Breast epithelium (tissue), 4 donors: ENCODE measurements around the gene AFMID. TPM values are rescaled to one million over a fixed set of nuclear protein-coding genes. Genes with fewer than 3 reads are reported as not detected.
"Not testable (repeated sequence)": the region's sequence is repeated elsewhere in the genome, so short reads cannot be mapped to it uniquely, and the experiment has no call there.

ENCODE experiments used
- DNase-seq, 2 donors: peaks; one replicate each; pipeline ENCODE4 v3.0.0-alpha.2; 2019; ENCODE audit warnings: low spot score in 2 of 2
- H3K27ac ChIP-seq, 2 donors: fragments of 200-600 bp; sonication (generic) in 1 of 2; one replicate each; pipeline ENCODE4 v1.5.1; 2016 to 2019; ENCODE audit warnings: mild to moderate bottlenecking in 1 of 2
- H3K27me3 ChIP-seq, 2 donors: fragments of 200-600 bp; sonication (generic) in 1 of 2; one replicate each; pipeline versions ENCODE4 v1.5.1 to v1.6.0; 2017 to 2019; ENCODE audit warnings: control low read depth in 1 of 2, mild to moderate bottlenecking in 1 of 2
- H3K36me3 ChIP-seq: fragments of 200-600 bp; one replicate; pipeline ENCODE4 v1.5.1; 2019
- H3K4me1 ChIP-seq, 2 donors: fragments of 200-600 bp; sonication (generic); one replicate each; pipeline ENCODE4 v1.5.1; 2016 to 2019; ENCODE audit warnings: control low read depth in 1 of 2
- H3K4me3 ChIP-seq, 3 donors: fragments of 200-600 bp; sonication (generic); 1 replicate in 2 of 3; 2 replicates in 1 of 3; pipeline ENCODE4 v1.5.1; 2016 to 2019; ENCODE audit warnings: mild to moderate bottlenecking in 3 of 3, moderate library complexity in 2 of 3
- H3K9me3 ChIP-seq, 2 donors: fragments of 200-600 bp; sonication (generic) in 1 of 2; one replicate each; pipeline ENCODE4 v1.5.1; 2016 to 2019; ENCODE audit warnings: control low read depth in 1 of 2
- POLR2A ChIP-seq: fragments of 450-650 bp; IDR thresholded peaks from one replicate; pipeline ENCODE4 v1.6.1; 2016; ENCODE audit warnings: antibody characterized with exemption, mild to moderate bottlenecking, moderate library complexity
- POLR2AphosphoS5 ChIP-seq, 3 donors: sonication (generic); formaldehyde crosslinking; IDR thresholded peaks; one replicate each; pipeline ENCODE4 v1.6.1; 2017; ENCODE audit warnings: antibody characterized with exemption in 3 of 3
- intact Hi-C: fragments of 100-400 bp; cut with DNase I; formaldehyde crosslinking; loops from one replicate; pipeline ENCODE4 v1.15.1; 2023; ENCODE audit warnings: low total_unique reads
- total RNA-seq, 3 donors: library from RNA; depleted of rRNA; stranded (reverse); fragments of >200 nt; gene quantifications; one replicate each; pipeline ENCODE4 v1.1.0, GENCODE V29; 2016
- TF ChIP-seq, protein P1 (sequence below), 3 donors: fragments of 450-650 bp; IDR thresholded peaks; one replicate each; pipeline ENCODE4 v1.5.1; 2016 to 2017; ENCODE audit warnings: antibody characterized with exemption in 3 of 3, mild to moderate bottlenecking in 3 of 3, moderate library complexity in 3 of 3

AFMID gene
- total RNA-seq, 3 donors from 2014 or later: 12.3 to 66.2 (median 65.2) TPM

DNA sequence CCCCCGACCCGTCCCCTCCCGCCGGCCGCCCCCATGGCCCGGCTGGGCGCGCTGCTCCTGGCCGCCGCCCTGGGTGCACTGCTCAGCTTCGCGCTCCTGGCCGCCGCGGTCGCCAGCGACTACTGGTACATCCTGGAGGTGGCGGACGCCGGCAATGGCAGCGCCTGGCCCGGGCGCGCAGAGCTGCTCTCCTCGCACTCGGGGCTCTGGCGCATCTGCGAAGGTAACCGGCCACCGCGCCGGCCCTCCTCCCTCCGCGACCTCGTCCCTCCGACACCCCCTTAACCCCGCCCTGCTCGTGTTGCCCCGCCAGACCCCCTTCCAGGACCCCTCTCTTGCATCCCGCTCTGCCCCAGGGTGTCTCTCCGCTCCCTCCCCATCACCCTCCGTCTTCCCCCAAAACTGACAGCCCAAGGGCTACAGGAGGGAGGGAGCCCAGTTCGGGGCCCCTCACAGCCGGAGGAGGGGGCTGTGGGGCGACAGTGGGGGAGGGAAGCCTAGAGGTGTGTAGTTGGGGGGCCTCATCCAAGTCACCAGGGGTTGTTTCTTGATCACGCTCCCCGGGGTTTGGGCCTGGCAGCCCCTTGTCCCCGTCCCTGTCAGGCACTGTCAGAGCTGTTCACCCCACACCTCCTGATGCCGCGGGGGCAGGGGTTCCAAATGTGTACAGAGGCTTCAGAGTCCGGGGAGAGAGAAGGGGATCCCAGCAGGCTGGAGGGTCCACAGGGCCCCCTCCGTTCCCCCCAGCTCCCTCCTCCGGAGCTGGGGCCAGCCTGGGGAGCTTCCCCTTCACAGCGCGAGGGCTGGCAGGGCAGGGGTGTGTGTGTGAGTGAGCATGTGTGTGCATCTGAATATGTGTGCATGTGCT, 45.1 kb downstream of the AFMID start:
- H3K9me3 ChIP-seq: no peaks in the 10 kb centered on the region
- H3K4me3 ChIP-seq: peak overlapping the region in 1 of 3 donors; percentile 54
- no peak overlapping the region for H3K27ac ChIP-seq
- H3K36me3 ChIP-seq: no peaks in the 10 kb centered on the region
- H3K27me3 ChIP-seq: peaks cover 5 to 24% of the 10 kb centered on the region in 2 donors
- no peak for TF ChIP-seq POLR2AphosphoS5 (IDR thresholded peaks at IDR 0.05)
- intact Hi-C loops: loop anchor here (10.0 kb wide), 1 partner anchor 1623 kb away; no protein-coding TSS in a partner anchor
- no peak for DNase-seq
- H3K4me1 ChIP-seq: no peaks in the 10 kb centered on the region

DNA sequence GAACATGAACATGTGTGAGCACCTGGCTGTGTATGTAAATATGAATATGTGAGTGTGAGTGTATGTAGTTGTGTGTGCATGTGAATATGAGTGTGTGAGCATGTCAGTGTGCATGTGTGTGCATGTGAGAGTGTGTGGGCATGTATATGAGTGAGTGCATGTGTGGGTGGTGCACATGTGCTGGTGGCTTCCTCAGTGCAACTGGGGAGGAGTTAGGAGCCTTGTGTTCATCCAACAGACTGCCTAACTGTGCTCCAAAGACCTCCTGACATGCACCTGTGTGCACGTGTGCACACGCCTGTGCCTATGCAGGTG, 45.7 kb downstream of the AFMID start:
- DNase-seq: no peak
- TF ChIP-seq, protein P1, sequence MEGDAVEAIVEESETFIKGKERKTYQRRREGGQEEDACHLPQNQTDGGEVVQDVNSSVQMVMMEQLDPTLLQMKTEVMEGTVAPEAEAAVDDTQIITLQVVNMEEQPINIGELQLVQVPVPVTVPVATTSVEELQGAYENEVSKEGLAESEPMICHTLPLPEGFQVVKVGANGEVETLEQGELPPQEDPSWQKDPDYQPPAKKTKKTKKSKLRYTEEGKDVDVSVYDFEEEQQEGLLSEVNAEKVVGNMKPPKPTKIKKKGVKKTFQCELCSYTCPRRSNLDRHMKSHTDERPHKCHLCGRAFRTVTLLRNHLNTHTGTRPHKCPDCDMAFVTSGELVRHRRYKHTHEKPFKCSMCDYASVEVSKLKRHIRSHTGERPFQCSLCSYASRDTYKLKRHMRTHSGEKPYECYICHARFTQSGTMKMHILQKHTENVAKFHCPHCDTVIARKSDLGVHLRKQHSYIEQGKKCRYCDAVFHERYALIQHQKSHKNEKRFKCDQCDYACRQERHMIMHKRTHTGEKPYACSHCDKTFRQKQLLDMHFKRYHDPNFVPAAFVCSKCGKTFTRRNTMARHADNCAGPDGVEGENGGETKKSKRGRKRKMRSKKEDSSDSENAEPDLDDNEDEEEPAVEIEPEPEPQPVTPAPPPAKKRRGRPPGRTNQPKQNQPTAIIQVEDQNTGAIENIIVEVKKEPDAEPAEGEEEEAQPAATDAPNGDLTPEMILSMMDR (IDR thresholded peaks at IDR 0.05): no peak
- TF ChIP-seq POLR2A (no peak), POLR2AphosphoS5 (IDR thresholded peaks at IDR 0.05) (no peak)
- H3K4me1 ChIP-seq: no peaks in the 10 kb centered on the region
- no peak overlapping the region for H3K27ac ChIP-seq
- H3K27me3 ChIP-seq: peaks cover 5 to 24% of the 10 kb centered on the region in 2 donors
- no peaks in the 10 kb centered on the region for H3K9me3 ChIP-seq
- no peak overlapping the region for H3K4me3 ChIP-seq
- intact Hi-C loops: loop anchor here (10.0 kb wide), 1 partner anchor 1622 kb away; no protein-coding TSS in a partner anchor
- H3K36me3 ChIP-seq: no peaks in the 10 kb centered on the region

- intact Hi-C loops: loop anchor here (10.0 kb wide), 1 partner anchor 1621 kb away; no protein-coding TSS in a partner anchor
- no peaks in the 10 kb centered on the region for H3K4me1 ChIP-seq
- no peaks in the 10 kb centered on the region for H3K9me3 ChIP-seq
- H3K36me3 ChIP-seq: no peaks in the 10 kb centered on the region
- TF ChIP-seq POLR2A (no peak), POLR2AphosphoS5 (IDR thresholded peaks at IDR 0.05) (no peak)
- TF ChIP-seq, protein P1 (IDR thresholded peaks at IDR 0.05): no peak
- H3K27ac ChIP-seq: no peak overlapping the region
- peaks cover 5 to 24% of the 10 kb centered on the region in 2 donors for H3K27me3 ChIP-seq
- no peak for DNase-seq
- no peak overlapping the region for H3K4me3 ChIP-seq
Observed at GRCh38 chr17:78233678-78234077, 46.5 kb downstream of the AFMID start.

DNA sequence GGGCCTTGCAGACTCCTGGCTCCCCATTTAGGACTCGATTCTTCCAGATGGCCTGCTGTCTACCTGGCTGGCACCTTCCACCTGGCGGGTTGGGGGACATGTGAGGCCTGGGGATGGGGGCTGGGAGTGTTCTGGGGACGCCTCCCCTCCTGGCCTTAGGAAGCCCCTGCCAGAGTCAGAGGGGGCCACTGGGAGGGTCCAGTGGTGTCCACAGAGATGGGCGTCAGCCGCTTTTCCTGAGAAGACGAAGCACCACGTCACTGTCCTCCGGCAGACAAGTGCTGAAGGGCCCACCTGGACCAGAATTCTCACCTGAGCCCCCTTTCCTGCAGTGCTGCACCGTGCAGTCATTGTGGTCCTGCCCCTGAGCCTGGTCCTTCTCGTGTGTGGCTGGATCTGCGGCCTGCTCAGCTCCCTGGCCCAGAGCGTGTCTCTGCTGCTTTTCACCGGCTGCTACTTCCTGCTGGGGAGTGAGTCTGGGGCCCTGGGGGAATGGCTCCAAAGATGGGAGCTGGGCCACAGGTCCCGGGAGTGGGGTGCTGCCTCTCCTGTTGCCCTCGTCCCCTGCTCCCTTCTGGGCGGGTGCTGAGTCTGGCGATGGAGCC, 47.2 kb downstream of the AFMID start:
- Histone ChIP-seq H3K9me3 (no peaks in the 10 kb centered on the region), H3K4me1 (no peaks in the 10 kb centered on the region), H3K27me3 (peaks cover 5 to 24% of the 10 kb centered on the region in 2 donors), H3K36me3 (no peaks in the 10 kb centered on the region), H3K27ac (no peak overlapping the region), H3K4me3 (no peak overlapping the region)
- intact Hi-C loops: loop anchor here (10.0 kb wide), 1 partner anchor 1620 kb away; no protein-coding TSS in a partner anchor
- DNase-seq: no peak
- TF ChIP-seq, protein P1 (IDR thresholded peaks at IDR 0.05): no peak
- TF ChIP-seq POLR2A (no peak), POLR2AphosphoS5 (IDR thresholded peaks at IDR 0.05) (no peak)

GRCh38 chr17:78235022-78235421, 47.9 kb downstream of the AFMID start:
- not testable (repeated sequence) for DNase-seq, H3K4me3 ChIP-seq, H3K36me3 ChIP-seq, H3K9me3 ChIP-seq, H3K4me1 ChIP-seq, H3K27ac ChIP-seq
- H3K27me3 ChIP-seq: peaks cover 5 to 24% of the 10 kb centered on the region in 2 donors
- intact Hi-C loops: loop anchor here (10.0 kb wide), 1 partner anchor 1620 kb away; no protein-coding TSS in a partner anchor

GRCh38 chr17:78235885-78236284, 48.7 kb downstream of the AFMID start:
- Histone ChIP-seq H3K27ac (no peak overlapping the region), H3K9me3 (no peaks in the 10 kb centered on the region), H3K4me3 (no peak overlapping the region), H3K27me3 (peaks cover 5 to 18% of the 10 kb centered on the region in 2 donors), H3K36me3 (no peaks in the 10 kb centered on the region), H3K4me1 (no peaks in the 10 kb centered on the region)
- intact Hi-C loops: loop anchor here (10.0 kb wide), 1 partner anchor 1619 kb away; no protein-coding TSS in a partner anchor
- TF ChIP-seq, protein P1 (IDR thresholded peaks at IDR 0.05): no peak
- no peak for TF ChIP-seq POLR2AphosphoS5 (IDR thresholded peaks at IDR 0.05)
- TF ChIP-seq POLR2A: no peak
- DNase-seq: no peak
